KOPT-K1 (cell line): ENCODE measurements around the gene SDF2L1.

ENCODE experiments used
- H3K27ac ChIP-seq: fragments of 200-600 bp; sonication (generic); 2 replicates; pipeline ENCODE4 v1.5.1; 2016; ENCODE audit warnings: antibody characterized with exemption, mild to moderate bottlenecking, low read depth, low read length; ENCODE audit not compliant: poor library complexity, severe bottlenecking
- H3K36me3 ChIP-seq: fragments of 200-600 bp; sonication (generic); 2 replicates; pipeline ENCODE4 v1.5.1; 2017; ENCODE audit warnings: antibody characterized with exemption, mild to moderate bottlenecking, low read length, moderate library complexity; ENCODE audit not compliant: insufficient read depth
- H3K9me3 ChIP-seq: fragments of 200-600 bp; sonication (generic); 2 replicates; pipeline ENCODE4 v1.5.1; 2017; ENCODE audit warnings: antibody characterized with exemption, low read length, mild to moderate bottlenecking; ENCODE audit not compliant: insufficient read depth, poor library complexity, severe bottlenecking

The SDF2L1 gene

DNA sequence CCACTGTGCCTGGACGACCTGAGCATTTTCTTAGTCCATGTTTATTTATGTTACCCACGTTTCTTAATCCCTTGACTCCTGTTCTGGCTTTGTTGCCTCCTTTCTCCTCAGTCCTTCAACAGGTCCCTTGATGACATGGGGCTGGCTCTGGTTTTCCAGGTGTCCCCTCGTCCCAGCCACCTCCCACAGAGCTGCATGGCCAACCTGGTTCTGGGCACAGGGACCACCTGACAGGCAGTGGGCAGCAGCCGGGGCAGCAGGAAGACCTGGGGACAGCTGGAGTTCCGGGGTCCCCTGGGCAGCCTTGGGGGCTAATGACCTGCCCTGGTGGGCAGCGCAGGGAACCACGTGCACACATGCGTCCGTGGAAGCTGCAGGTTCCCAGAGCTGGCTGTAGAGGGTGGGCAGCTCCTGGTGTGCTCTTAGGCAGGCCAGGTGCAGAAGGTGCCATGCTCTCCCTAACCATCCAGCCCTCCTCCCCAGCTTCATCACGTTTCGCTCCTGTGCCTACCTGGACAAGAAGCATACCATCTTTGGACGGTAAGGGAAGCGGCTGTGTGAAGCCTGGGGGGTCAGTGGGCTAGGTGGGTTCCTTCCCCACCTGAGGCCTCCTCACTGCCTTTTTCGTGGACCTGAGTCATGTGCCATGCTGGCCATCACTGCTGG is 51.4 kb downstream of the SDF2L1 start:
- Histone ChIP-seq H3K27ac (no peak overlapping the region), H3K36me3 (peaks cover 97% of the 10 kb centered on the region), H3K9me3 (no peaks in the 10 kb centered on the region)
